Left cardiac atrium (tissue), 4 donors: ENCODE measurements around the gene KCNIP1. TPM values are rescaled to one million over a fixed set of nuclear protein-coding genes. Genes with fewer than 3 reads are reported as not detected.
A peak's percentile ranks its signal among the peaks of the same experiment; 100 is the strongest.

Source experiments
- ATAC-seq, 2 donors: fragments of 200-7000 bp; cut with Tn5 transposase; one replicate each; pipeline ENCODE4 v1.9.1; 2020; ENCODE audit warnings: mild to moderate bottlenecking in 2 of 2, moderate library complexity in 2 of 2
- DNase-seq: peaks from one replicate; pipeline ENCODE4 v3.0.0-alpha.2; 2020
- intact Hi-C, 2 donors: fragments of 100-400 bp; cut with DNase I; formaldehyde crosslinking; loops; one replicate each; pipeline versions ENCODE4 v1.14.1 to v1.15.1; 2022 to 2023
- total RNA-seq, 2 donors: library from RNA; stranded (reverse); fragmentation: NEBNext Ultra II Directional; extraction: Animal tissue kit (Norgen Biotek cat#: 25700); gene quantifications; one replicate each; pipeline ENCODE4 v1.2.1, GENCODE V29; 2021
- donor health status: DM: no; HTN: yes; CAD: no.
- donor health status: DM: no; HTN: yes; CAD: no; lungs with severe emphysema.
- donor health status: DM: yes; HTN: yes; CAD: no.
- donor health status: Dilated cardiomyopathy.

Gene KCNIP1
- total RNA-seq, 2 donors from 2014 or later: not detected

DNA sequence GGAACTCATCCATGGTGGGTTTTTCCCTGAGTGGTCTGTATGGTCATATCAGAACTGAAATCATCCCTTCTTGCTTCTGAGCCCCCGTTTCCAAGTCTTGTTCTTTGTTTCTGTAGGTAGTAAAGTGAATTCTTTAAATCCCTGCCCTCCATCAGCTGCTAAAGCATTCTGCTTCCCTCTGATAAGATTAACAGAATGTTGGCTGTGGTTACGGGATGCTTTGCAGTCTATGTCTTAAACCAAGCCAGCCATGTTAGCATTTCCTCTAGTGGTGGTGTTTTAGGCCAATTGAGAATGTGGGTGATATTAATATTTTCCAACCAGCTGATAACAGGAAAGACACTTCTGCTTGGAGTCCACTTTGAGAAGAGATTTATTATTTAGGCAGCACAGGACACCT is 22.0 kb upstream of the KCNIP1 start:
- DNase-seq (no peak), ATAC-seq (no peak)
- intact Hi-C loops: no loop called here

- DNase-seq: no peak
Observed at GRCh38 chr5:170482511-170482910, 21.3 kb upstream of the KCNIP1 start.

DNA sequence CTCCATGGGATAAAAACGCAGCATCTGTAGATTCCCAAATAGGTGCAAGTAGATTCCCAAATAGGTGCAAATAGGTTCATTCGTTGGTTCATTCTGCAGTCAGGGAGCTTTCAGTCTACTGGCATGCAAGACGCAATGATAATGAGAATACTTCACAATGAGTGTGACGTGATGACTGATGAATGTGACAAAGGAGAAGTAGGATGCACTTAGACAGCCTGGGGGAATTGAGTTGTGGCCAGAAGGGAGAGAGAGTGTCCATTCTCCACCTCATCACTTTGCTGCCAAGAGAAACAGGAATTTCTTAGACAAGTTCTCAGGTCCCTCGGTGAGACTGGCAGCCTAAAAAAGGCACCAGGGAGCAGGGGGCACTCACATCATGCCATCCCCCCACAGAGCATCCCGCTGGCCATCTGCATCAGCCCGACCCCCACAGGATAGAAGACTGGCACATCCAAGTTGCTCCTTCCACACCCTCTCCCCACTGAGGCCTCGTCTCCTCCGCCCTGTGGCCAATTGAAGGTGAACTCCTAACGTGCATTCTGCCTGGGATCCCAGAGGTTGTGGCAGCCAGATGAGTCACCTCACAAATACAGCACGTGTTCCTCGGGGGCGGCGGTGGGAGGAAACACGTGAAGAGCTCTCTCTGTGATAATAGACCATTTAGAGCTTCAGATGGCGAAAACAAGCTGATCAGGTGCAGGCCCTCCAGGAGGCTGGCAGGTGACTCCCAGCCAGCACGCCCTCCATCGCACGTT is 19.9 kb upstream of the KCNIP1 start:
- DNase-seq (no peak), ATAC-seq (no peak)
- intact Hi-C loops: no loop called here

More at GRCh38 chr5:170482511-170482910, 21.3 kb upstream of the KCNIP1 start:
- no peak for ATAC-seq
- intact Hi-C loops: no loop called here

- intact Hi-C loops: no loop called here
- no peak for DNase-seq
- no peak for ATAC-seq
Observed at GRCh38 chr5:170484459-170484831, 19.4 kb upstream of the KCNIP1 start.

GRCh38 chr5:170484847-170485615 is 18.8 kb upstream of the KCNIP1 start:
- ATAC-seq: no peak
- DNase-seq: no peak
- intact Hi-C loops: no loop called here

DNA sequence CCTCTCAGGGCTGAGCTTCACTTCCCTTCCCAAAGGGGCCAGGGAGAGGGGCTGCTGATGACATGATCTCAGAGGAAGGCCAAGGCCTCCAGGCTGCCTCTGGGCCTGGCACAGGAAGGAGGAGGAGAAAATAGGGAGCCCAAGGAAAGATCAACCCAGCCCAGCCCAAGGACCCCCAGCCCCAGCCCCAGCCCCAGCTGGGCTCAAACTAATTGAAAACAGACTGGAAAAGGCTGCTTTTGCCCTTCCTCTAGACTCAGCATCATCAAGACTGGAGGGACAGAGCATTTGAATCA is 18.3 kb upstream of the KCNIP1 start:
- DNase-seq: no peak
- intact Hi-C loops: no loop called here

GRCh38 chr5:170486371-170486770 is 17.4 kb upstream of the KCNIP1 start:
- intact Hi-C loops: no loop called here
- ATAC-seq (no peak), DNase-seq (no peak)

More for the DNA sequence above, 18.3 kb upstream of the KCNIP1 start:
- no peak for ATAC-seq

DNA sequence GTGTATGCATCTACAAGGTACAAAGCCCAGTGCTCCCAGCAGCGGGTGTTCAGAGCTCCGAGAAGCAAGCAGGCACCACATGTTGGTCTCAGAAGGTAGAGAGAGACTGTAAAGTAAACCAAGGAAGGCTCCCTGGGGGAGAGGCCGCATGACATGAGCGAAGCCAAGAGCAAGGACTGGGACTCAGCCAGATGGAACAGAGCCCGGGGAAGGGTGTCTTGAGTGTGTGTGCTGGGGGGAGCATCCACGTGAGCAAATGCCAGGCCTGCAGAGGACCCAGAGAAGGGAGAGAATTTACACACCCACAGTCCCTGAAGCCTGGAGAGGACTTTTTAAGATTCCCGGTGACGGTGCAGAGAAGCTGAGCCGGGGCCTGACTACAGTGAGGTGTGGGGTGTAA is 15.2 kb upstream of the KCNIP1 start:
- intact Hi-C loops: no loop called here
- ATAC-seq: no peak
- DNase-seq: no peak

DNA sequence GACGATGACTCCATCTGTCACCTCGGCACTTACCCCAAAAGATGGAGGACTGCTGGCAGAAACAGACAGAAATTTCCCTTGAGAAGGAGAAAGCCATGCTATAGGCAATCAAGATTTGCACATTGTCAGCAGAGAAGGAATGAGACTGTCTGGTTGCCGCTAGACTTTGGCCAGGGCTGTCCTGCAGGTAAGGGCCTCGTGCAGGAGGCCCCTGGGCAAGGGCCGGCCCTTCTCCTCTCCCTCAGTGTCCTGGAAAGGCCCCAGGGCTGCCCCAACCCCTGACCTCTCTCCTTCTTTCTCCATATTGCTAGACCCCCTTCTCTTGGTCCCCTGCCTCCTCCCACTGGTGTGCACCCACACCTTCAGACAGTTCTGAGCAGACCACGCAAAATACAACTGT is 14.6 kb upstream of the KCNIP1 start:
- DNase-seq: no peak
- intact Hi-C loops: no loop called here
- ATAC-seq: no peak

- DNase-seq (no peak), ATAC-seq (no peak)
- intact Hi-C loops: no loop called here
Observed at GRCh38 chr5:170490381-170490780, 13.4 kb upstream of the KCNIP1 start.

GRCh38 chr5:170491479-170491878 is 12.3 kb upstream of the KCNIP1 start:
- intact Hi-C loops: no loop called here
- ATAC-seq (peak; percentile 62 to 76), DNase-seq (no peak)

GRCh38 chr5:170493028-170493820 is 10.6 kb upstream of the KCNIP1 start:
- intact Hi-C loops: no loop called here
- DNase-seq (no peak), ATAC-seq (no peak)

DNA sequence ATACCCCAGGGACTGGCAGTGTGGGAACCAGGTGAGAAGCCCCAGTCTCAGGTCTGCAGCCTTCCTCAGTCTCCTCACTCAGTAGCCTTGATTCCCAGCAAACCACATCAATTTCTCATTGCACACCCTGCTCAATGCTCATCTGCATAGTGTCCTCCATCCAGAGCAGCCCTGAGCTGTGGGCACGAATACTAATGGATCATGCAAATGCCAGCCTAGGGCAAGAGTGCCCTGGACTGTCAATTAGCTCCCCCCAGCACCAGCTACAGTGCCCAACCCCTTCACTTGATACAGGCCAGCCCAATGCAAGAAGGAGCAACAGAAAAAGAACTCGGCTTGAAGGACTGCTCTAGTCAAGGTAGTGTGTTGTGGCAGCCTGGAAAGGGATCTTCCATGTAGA is 9.8 kb upstream of the KCNIP1 start:
- intact Hi-C loops: no loop called here
- no peak for DNase-seq
- no peak for ATAC-seq

DNA sequence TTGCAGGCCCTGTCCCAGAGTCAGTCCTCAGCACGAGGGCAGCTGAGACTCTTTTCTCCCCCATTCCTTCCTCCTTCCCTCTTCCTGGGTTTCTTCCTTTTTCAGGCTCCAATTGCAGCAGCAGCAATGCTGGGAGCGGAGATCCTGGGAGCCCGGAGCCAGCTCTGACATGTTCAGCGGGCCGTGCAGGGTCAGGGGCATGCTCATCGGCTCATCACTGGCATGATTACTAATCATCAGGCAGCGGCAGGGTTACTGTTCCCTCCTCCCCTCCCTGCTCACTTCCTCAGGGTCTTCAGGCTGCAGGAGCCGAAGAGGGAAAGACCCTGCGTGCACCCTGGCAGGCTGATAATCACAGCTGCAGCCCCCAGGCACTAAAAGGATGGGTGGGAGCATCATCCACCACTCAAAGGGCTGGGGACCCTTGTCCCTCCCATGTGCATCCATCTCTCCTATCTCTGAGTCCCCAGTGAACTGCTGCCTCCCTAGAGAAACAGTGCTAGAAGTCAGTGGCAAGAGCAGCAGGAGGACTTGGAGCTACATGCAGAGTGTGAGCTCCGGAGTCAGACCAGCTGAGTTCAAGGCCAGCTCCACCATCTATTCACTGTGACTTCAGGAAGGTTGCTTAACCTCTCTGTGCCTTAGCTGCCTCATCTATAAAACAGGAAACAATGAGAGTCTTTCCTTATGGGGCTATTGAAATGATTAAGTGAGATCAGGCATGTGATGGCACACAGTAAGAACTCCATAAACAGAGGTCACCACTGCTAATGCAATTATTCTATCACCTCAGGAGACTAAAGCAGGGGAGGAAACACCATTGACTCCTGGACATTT is 7.8 kb upstream of the KCNIP1 start:
- DNase-seq: no peak
- intact Hi-C loops: no loop called here
- no peak for ATAC-seq

DNA sequence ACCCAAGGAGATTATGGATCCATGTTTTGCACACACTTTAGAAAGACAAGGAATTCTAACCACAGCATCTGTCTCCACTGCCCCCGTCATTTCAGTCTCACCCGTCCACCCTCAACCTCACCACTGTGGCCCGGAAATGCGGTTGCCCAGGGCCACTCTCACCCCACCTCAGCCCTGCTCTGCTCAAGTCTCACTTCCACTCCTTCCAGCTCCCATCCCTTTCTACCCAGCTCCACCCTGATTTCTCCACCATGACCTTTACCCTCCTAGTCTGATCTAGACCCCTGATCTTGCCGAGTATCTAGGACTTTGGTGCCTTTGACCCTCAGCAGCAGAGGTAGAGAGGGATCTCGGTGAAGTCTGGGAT is 7.2 kb upstream of the KCNIP1 start:
- ATAC-seq (no peak), DNase-seq (no peak)
- intact Hi-C loops: no loop called here

DNA sequence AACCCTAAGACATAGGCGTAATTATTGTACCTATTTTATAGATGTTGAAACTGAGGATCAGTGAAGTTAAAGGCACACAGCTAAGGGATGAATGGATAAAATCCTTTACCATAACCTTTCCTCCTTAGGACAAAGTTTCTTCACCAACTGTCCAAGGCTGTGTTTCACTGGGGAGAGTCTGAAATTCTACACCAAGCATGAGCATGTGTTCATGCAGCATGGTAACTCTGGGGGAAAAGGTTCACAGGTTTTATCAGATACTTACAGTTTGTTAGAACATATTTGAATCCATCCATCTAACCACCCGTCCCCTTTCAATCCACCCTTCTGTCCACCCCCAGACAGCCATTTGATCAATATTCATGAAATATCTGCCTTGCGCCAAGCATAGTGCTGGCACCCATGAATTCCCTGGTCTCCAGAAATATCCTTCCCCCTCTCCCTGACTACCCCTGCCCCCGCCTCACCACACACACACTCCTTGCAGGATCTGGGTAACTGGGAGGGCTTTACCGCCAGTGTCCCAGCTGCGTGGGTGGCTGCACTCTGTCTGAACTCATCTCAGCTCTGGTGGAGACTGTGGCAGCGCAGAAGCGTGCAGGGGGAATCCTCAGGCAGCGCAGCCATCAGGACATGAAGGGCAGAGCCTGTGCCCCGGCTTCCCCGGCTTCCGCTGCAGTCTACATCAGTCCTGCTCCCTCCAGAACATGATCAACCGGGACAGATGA is 6.3 kb upstream of the KCNIP1 start:
- intact Hi-C loops: no loop called here
- ATAC-seq (no peak), DNase-seq (no peak)

- ATAC-seq (no peak), DNase-seq (no peak)
- intact Hi-C loops: no loop called here
Observed at GRCh38 chr5:170498811-170499351, 4.9 kb upstream of the KCNIP1 start.

- DNase-seq: no peak
- ATAC-seq: no peak
- intact Hi-C loops: no loop called here
Observed at GRCh38 chr5:170499621-170500020, 4.2 kb upstream of the KCNIP1 start.

DNA sequence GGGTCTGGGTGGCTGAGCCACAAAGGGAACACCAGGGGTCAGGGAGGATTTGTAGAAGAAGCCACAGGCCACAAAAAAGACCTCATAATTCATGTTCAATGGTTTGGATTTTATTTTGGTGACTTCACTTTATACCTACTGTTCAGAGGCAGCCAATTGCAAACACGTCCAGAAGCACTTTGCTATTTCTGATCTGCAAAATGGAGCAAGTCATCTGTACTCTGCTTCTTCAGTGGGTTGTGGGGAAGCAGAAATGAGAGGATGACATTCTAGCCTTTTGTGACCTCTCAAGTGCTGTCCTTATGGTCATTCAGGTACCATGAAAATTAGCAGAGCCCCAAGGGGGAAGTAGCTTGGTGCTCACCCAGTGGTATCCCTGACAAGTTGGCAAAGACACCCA is 2.5 kb upstream of the KCNIP1 start:
- DNase-seq (no peak), ATAC-seq (no peak)
- intact Hi-C loops: no loop called here
